Neural progenitor cell (in vitro differentiated cells): ENCODE results near the gene MGAT3. TPM values are rescaled to one million over a fixed set of nuclear protein-coding genes. Genes with fewer than 3 reads are reported as not detected.

ENCODE experiments used
- DNase-seq: peaks from one replicate; pipeline ENCODE4 v3.0.0-alpha.2; 2016; ENCODE audit warnings: low spot score
- H2AFZ ChIP-seq: fragments of 200-600 bp; sonication (generic); replicated peaks from 2 replicates; pipeline ENCODE4 v1.6.1; 2016; ENCODE audit warnings: antibody characterized with exemption
- H3F3A ChIP-seq: fragments of 200-600 bp; sonication (generic); 2 replicates; pipeline ENCODE4 v1.6.1; 2016; ENCODE audit warnings: antibody characterized with exemption, low read depth
- H3K27ac ChIP-seq: fragments of 200-600 bp; sonication (generic); 2 replicates; pipeline ENCODE4 v1.5.1; 2016; ENCODE audit warnings: mild to moderate bottlenecking
- H3K27me3 ChIP-seq: fragments of 200-600 bp; sonication (generic); 2 replicates; pipeline ENCODE4 v1.6.1; 2016; ENCODE audit warnings: mild to moderate bottlenecking, moderate library complexity
- H3K36me3 ChIP-seq: fragments of 200-600 bp; sonication (generic); 2 replicates; pipeline ENCODE4 v1.5.1; 2016
- H3K4me1 ChIP-seq: fragments of 200-600 bp; sonication (generic); 2 replicates; pipeline ENCODE4 v1.6.1; 2016; ENCODE audit warnings: mixed run types
- H3K4me2 ChIP-seq: fragments of 200-600 bp; sonication (generic); 2 replicates; pipeline ENCODE4 v1.6.1; 2016
- H3K4me3 ChIP-seq: fragments of 200-600 bp; sonication (generic); 2 replicates; pipeline ENCODE4 v1.5.1; 2016
- H3K79me2 ChIP-seq: fragments of 200-600 bp; sonication (generic); 2 replicates; pipeline ENCODE4 v1.6.1; 2016; ENCODE audit warnings: low read depth
- H3K9ac ChIP-seq: fragments of 200-600 bp; sonication (generic); 2 replicates; pipeline ENCODE4 v1.6.1; 2016
- H3K9me3 ChIP-seq: fragments of 200-600 bp; sonication (generic); 2 replicates; pipeline ENCODE4 v1.5.1; 2016; ENCODE audit warnings: low read depth
- H4K20me1 ChIP-seq: fragments of 200-600 bp; sonication (generic); 2 replicates; pipeline ENCODE4 v1.6.1; 2016; ENCODE audit warnings: low read depth
- H3K27ac Mint-ChIP-seq: 3 replicates; pipeline ENCODE4 v1.8.0; 2021; ENCODE audit warnings: mixed read lengths
- H3K27me3 Mint-ChIP-seq: 2 replicates; pipeline ENCODE4 v1.8.0; 2022; ENCODE audit warnings: low read depth, mild to moderate bottlenecking, inconsistent platforms, moderate library complexity, mixed read lengths; ENCODE audit not compliant: insufficient read depth
- H3K36me3 Mint-ChIP-seq: 3 replicates; pipeline ENCODE4 v1.8.0; 2021; ENCODE audit warnings: mixed read lengths
- H3K4me1 Mint-ChIP-seq: 3 replicates; pipeline ENCODE4 v1.8.0; 2021; ENCODE audit warnings: mixed read lengths
- H3K4me3 Mint-ChIP-seq: 3 replicates; pipeline ENCODE4 v1.8.0; 2021; ENCODE audit warnings: mild to moderate bottlenecking, moderate library complexity, mixed read lengths
- H3K9me3 Mint-ChIP-seq: 3 replicates; pipeline ENCODE4 v1.8.0; 2020; ENCODE audit warnings: mixed read lengths
- CTCF ChIP-seq: fragments of 200-600 bp; sonication (generic); IDR thresholded peaks from 2 replicates; pipeline ENCODE4 v1.5.1; 2017; ENCODE audit warnings: antibody characterized with exemption, mild to moderate bottlenecking
- EZH2 ChIP-seq: fragments of 200-600 bp; sonication (generic); IDR thresholded peaks from 2 replicates; pipeline ENCODE4 v1.6.1; 2017; ENCODE audit warnings: antibody characterized with exemption, mild to moderate bottlenecking, moderate library complexity
- EZH2phosphoT487 ChIP-seq: fragments of 200-600 bp; sonication (generic); IDR thresholded peaks from 2 replicates; pipeline ENCODE4 v1.6.1; 2017; ENCODE audit warnings: antibody characterized with exemption
- total RNA-seq: library from RNA; depleted of rRNA; stranded (reverse); fragments of >200 nt; gene quantifications from 2 replicates; pipeline ENCODE4 v1.2.3, GENCODE V29; 2015; ENCODE audit warnings: low replicate concordance

MGAT3 gene
- total RNA-seq, 1 donor from 2014 or later = 7.5 TPM

- Histone ChIP-seq H4K20me1 (no peaks in the 10 kb centered on the region), H3K79me2 (no peaks in the 10 kb centered on the region), H3K4me2 (peak overlapping the region; percentile 37), H3K9me3 (no peaks in the 10 kb centered on the region), H3K36me3 (no peaks in the 10 kb centered on the region), H3K27ac (no peak overlapping the region), H3K27me3 (no peaks in the 10 kb centered on the region), H3F3A (peaks cover 5% of the 10 kb centered on the region), H2AFZ (no peak overlapping the region), H3K4me1 (peaks cover 8% of the 10 kb centered on the region), H3K9ac (no peak overlapping the region), H3K4me3 (no peak overlapping the region)
- H3K9me3 Mint-ChIP-seq = no peaks in the 10 kb centered on the region
- H3K4me1 Mint-ChIP-seq = peaks cover 7% of the 10 kb centered on the region
- H3K27me3 Mint-ChIP-seq = peaks cover 2% of the 10 kb centered on the region
- TF ChIP-seq EZH2phosphoT487 (no peak), CTCF (no peak), EZH2 (no peak)
- H3K27ac Mint-ChIP-seq = no peak overlapping the region
- no peak overlapping the region for H3K4me3 Mint-ChIP-seq
- no peak for DNase-seq
- no peaks in the 10 kb centered on the region for H3K36me3 Mint-ChIP-seq
Measured at GRCh38 chr22:39437791-39438704, 18.8 kb upstream of the MGAT3 start.

GRCh38 chr22:39439170-39439569, 17.6 kb upstream of the MGAT3 start:
- TF ChIP-seq EZH2phosphoT487 (no peak), CTCF (no peak), EZH2 (no peak)
- no peaks in the 10 kb centered on the region for H4K20me1 ChIP-seq
- no peak overlapping the region for H3K4me2 ChIP-seq

GRCh38 chr22:39443398-39443797, 13.4 kb upstream of the MGAT3 start:
- no peak overlapping the region for H3K4me3 ChIP-seq
- no peaks in the 10 kb centered on the region for H3K79me2 ChIP-seq
- H4K20me1 ChIP-seq = no peaks in the 10 kb centered on the region
- no peak overlapping the region for H3K4me3 Mint-ChIP-seq
- no peak overlapping the region for H3K4me2 ChIP-seq
- no peaks in the 10 kb centered on the region for H3K36me3 Mint-ChIP-seq
- H2AFZ ChIP-seq = no peak overlapping the region
- H3K9me3 ChIP-seq = no peaks in the 10 kb centered on the region
- peaks cover 6% of the 10 kb centered on the region for H3K4me1 ChIP-seq
- H3F3A ChIP-seq = no peaks in the 10 kb centered on the region
- H3K9me3 Mint-ChIP-seq = no peaks in the 10 kb centered on the region
- H3K27ac ChIP-seq = no peak overlapping the region
- peaks cover 4% of the 10 kb centered on the region for H3K4me1 Mint-ChIP-seq
- no peaks in the 10 kb centered on the region for H3K36me3 ChIP-seq
- H3K27ac Mint-ChIP-seq = no peak overlapping the region
- DNase-seq = no peak
- TF ChIP-seq EZH2 (no peak), EZH2phosphoT487 (no peak), CTCF (no peak)
- H3K9ac ChIP-seq = no peak overlapping the region
- no peaks in the 10 kb centered on the region for H3K27me3 ChIP-seq
- peaks cover 2% of the 10 kb centered on the region for H3K27me3 Mint-ChIP-seq

More at GRCh38 chr22:39439170-39439569, 17.6 kb upstream of the MGAT3 start:
- Mint-ChIP-seq H3K27ac (no peak overlapping the region), H3K4me3 (no peak overlapping the region), H3K9me3 (no peaks in the 10 kb centered on the region), H3K4me1 (peaks cover 5% of the 10 kb centered on the region), H3K27me3 (peaks cover 2% of the 10 kb centered on the region), H3K36me3 (no peaks in the 10 kb centered on the region)
- Histone ChIP-seq H2AFZ (no peak overlapping the region), H3K9ac (no peak overlapping the region), H3K79me2 (no peaks in the 10 kb centered on the region), H3F3A (peaks cover 5% of the 10 kb centered on the region), H3K36me3 (no peaks in the 10 kb centered on the region), H3K4me1 (peaks cover 8% of the 10 kb centered on the region), H3K27me3 (no peaks in the 10 kb centered on the region), H3K9me3 (no peaks in the 10 kb centered on the region), H3K4me3 (no peak overlapping the region), H3K27ac (no peak overlapping the region)
- DNase-seq = no peak
